ENCODE measurements around the gene ARL6.

The ARL6 gene, protein sequence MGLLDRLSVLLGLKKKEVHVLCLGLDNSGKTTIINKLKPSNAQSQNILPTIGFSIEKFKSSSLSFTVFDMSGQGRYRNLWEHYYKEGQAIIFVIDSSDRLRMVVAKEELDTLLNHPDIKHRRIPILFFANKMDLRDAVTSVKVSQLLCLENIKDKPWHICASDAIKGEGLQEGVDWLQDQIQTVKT

DNA sequence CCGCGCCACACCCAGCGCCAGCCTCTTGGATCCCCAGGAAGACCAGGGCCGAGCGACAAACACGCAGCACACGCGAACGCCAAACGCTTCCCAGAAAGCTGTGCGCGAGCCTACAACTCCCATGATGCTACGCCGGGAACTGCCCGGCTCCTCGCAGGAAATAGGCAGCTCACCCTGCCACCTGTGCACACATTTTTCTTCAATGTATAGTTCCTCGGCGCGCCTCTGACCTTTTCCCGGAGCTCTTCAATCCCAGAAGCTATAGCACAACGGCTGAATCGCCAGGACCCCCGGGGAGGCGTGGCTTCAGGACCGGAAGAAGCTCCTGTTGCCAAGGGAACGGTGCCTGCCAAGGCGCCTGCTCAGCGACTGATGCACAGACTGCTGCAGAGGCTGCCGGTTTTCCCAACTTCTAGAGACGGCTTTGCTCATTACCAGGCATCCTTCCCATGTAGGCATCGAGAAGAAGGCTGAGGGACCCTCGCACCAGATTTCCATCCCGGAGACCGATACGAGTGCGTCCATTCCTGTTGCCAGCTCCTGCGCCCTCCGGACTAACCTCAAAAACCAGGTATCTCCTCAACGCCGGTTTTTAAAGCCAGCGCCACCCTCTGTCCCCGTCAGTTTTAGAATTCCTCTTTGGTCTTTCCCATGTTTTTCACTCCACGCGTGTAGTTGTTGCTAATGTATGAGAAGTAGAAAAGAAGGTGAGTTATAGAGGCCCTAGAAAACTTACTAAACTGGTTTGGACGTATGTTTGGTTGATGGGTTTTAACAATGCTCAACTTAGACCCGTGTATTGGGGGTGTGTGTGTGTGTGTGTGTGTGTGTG is at the start of gene ARL6:
TSS of gene ARL6 (plus strand) at position 352 of the 832 bp plus-strand sequence. CDS start 3,350 bp downstream, outside the sequence.
- DNase-seq (ENCODE audit: low read depth): peak; percentile 83

DNA sequence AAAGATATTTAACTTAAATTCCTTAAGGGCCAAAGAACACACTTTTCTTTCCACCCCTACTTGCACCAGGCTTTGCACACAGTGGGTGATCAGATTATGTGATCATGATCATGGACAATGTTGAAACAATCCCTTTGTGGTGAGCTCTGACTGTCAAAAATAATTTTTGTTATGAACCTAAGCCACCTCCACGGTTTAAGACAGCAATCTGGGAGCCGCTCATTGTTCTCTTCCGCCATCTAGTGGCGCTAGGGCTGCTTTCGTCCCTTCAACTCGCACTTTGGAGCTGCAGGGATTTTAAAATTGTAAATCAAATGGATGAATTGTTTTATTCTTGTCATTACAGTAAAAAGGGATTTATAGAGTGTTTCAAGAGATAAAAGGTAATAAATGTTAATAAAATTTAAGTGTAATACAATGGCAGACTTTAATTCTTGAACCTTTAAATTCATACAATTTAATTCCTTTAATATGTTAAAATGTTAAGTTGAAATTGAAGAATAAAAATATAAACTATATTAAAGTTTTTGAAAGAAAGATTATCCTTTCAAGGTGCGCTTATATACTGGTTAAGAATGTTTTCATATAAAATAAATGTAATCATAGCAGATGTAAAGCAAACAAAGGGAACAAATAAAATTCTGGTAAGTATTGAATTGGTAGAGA is 45.3 kb upstream of the ARL6 start:
- DNase-seq (ENCODE audit: low read depth): peak; percentile 60

DNA sequence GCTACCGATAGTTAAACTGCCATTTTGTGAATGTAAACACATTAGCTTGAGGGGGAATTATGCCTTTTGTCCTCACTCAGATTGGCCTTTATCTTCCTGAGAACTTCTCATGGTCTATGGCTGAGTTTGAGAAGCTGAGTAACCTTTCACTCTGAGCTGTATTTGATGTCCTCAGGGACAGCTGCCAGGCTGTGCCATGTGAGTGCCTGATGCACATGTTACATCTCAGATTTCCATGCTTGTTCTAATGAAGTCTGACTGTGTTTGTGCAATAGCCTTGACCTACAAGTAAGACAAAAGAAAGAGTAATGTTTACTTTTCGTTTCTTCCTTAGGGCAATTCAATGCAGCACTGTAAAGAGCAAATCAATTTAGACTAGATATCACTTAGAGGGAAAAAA is 44.1 kb upstream of the ARL6 start:
- peak; percentile 2 for DNase-seq (ENCODE audit: low read depth)

DNA sequence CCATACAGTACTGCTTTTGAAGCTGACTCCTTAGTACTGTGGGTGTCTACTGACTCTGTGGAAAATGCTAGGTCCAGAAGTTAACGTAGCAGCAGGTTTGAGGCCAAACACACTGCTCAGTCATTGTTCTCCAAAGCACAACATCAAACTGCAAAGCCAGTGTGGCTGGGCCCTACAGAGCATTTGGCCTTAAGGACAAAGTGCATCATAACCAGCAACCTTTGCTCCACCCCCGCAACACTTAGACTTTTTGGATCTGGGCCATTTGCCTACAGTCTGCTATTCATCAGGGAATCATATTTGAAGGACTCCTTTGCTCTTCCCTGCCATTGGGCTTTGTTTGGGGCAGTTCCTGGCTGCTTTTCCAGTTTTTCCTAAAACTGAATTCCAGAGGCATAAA is 43.1 kb upstream of the ARL6 start:
- DNase-seq (ENCODE audit: low read depth): no peak

DNA sequence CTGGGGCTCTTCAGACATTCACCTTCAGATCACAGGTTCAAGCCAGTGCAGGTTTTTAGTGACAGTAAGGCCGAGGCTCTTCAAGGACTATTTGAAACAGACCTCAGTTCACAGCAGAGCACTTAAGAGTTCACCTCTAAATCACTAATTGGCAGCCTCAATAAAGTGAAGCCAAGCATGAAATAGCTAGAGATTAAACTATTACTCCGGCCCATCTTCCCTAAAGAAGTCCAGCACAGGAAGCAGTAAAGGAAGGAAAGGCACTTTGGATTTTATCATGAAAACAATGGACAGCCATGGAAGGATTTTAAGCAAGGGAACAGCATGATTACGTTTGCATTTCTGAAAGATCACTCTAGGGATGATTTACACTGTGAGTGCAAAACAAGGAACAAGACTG is 27.6 kb upstream of the ARL6 start:
- no peak for DNase-seq (ENCODE audit: low read depth)

DNA sequence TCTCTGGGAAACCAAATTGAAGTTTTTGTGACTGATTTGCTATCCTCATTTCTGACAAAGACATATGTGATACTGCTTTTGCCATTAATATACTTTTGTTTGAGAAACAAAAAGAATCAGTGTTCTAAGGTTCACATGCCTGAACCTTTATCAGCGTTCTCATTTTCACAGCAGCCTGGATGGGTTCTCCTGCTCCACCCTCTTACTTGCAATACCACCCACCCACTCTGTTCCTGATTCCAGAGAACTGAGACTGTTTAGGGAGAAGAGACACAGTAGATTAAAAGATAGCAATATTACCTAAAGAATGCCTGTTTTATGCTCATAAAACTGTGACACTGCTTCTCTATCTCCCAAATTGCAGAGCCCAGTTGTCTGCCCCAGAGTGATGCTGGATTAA is 25.8 kb upstream of the ARL6 start:
- no peak for DNase-seq (ENCODE audit: low read depth)

DNA sequence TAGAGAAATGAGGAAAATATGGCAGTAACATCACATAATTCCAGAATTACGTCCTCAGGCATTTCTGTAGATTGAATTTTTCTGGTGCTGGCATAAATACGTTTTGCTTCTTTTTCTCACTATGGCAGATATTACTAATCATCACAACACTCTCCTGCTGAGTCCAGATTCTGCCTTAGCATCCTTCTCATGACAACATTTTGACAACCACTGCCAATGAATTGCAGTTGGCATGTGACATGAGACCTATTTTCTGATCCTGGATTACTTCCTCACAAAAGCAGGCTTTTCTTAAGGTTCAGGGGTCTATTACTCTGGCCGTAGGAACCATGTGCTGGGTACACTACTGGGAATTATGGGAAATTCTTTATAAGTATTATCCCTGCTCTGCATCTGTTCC is 22.5 kb upstream of the ARL6 start:
- DNase-seq (ENCODE audit: low read depth): no peak

DNA sequence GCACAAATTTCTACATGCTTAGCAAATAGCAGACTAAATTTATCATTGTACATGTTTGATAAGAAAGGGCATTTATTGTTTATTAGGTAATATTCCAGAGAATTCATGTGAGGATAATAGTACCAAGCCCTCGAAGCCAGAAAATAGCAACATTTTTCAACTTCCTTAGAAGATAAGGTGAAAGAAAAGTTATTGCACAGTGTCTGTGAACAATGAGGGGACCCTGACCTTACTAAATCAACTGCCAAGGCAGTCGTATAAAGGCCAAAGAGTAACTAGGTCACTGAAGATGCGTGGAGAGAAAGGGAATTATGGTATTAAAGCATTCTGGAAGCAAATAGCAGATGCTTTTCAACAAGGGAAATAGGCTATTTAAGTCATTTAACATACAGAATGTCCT is 20.3 kb upstream of the ARL6 start:
- no peak for DNase-seq (ENCODE audit: low read depth)

DNA sequence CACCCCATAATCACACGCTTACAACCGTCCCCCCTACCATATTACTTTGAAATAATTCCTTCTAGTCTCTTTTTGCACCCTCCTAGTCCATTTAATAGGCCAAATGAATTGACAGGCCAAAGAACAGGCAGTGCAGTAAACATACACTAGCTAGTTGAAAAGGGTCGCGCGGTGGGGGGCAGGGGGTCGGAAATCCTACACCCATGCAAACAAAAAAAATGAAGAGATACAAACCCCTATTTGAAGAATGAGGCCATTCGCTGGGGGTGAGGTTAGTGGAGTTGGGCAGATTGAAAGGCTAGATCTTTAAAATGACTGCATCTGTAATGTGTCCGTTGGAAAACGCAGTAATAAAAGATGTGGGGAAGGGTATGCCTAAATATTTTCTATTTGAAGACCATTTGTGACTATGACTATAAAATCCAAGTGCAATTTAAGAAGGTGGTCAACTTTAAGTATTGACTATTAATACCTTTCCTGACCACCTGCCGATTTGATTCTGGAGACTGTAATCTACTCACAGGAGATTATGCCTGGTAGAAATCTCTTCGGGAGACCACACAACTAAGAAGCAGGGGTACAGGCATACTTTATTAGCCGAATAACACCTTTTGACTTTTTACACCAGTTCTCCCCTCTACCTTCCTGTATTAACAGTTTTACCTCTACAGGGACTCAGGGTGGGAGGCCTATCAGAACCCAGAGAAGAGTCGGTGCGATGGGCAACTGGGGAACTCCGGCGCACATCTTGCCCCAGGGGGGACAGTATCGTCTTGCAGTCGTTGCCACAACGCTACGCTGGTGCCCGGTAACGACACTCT is 762 bp upstream of the ARL6 start:
- DNase-seq (ENCODE audit: low read depth): no peak

DNA sequence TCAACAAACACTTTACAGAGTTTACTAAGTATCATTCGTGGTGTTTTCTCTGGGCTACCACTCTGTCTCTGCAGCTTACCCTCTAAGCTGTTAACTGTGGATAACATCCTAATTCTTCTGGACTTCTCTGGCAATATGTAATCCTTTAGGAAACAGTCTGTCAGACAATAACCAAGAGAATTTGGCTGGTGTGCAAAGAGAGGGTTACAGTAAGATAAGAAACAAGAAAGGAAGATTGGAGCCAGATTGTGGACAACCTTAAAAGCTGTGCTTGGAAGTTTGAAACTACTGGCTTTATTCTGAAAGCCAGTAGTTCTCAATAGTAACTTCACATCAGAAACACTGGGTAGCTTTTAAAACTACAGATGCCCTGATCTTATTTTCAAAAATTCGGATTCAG is 778 bp downstream of the ARL6 start:
- no peak for DNase-seq (ENCODE audit: low read depth)

DNA sequence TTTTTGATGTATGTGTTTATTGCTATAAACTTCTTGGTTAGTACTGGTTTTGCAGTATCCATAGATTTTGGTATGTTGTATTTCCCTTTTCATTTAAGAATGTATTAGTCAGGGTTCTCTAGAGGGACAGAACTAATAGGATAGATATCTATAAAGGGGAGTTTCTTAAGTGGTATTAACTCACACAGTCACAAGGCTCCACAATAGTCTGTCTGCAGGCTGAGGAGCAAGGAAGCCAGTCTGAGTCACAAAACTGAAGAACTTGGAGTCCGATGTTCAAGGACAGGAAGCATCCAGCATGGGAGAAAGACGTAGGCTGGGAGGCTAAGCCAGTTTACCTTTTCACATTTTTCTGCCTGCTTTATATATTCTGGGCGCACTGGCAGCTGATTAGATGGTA is 8.4 kb downstream of the ARL6 start:
- no peak for DNase-seq (ENCODE audit: low read depth)

DNA sequence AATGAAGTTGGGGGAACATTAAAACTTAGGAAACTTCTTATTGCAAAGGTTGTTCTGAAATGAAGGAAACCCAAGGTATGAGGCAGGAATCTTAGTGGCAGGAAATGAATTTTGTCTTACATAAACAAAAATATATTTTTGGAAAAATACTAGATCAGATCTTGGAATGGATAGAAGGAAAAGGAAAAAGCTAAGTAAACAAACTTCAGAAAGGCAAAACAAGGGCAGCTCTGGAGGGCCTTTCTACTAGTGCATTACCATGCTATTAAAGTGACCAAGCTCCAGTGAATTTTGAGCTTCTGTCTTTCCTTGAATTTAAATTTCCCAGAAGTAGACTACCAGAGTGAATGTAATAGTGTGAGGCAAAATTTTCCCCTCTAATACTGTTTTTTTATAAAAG is 13.6 kb downstream of the ARL6 start:
- no peak for DNase-seq (ENCODE audit: low read depth)

DNA sequence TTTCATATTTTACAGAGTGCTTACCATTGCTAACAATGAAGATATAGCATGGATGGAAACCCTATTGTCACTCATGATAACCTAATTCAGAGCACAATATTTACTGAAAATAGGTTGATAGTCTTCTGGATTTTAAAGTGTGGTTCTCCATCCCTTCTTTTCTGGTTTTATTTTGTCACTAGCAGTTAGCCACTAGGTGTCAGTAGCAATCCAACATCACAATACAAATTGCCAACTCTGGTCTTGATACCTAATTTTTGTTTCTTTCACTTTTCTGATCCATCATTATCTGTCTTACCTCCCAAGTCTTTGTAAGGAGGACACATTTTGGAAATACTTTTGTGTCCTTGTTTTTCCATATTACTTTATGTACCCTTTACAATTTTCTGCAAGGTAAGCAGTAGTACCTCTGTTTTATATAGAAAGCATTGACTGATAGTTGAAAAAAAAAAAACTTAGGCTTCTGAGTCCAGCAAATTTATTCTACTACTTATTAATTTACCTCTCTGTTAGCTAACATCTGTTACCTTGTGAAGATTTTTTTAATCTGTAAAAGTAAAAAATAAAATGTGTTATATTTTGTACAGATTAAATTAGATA is 29.0 kb downstream of the ARL6 start:
- DNase-seq (ENCODE audit: low read depth): peak; percentile 50

DNA sequence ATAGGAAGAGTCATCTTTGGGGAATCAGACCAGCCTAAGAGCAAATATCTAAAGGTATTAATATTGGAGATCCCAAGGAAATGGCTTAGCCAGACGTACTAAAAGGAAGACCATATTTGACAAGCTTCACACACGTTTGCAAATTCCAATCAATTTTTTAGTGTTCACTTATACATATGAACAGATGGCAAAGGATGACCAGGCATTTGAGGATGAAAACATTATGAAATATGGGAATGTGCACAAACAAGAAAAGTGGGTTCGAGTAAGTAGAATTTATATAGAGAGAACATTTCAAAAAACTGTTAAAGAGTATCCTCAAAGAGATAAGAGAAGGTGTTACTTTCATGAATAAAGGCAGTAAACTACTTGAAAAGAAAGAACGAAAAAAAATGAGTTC is 31.4 kb downstream of the ARL6 start:
- no peak for DNase-seq (ENCODE audit: low read depth)

DNA sequence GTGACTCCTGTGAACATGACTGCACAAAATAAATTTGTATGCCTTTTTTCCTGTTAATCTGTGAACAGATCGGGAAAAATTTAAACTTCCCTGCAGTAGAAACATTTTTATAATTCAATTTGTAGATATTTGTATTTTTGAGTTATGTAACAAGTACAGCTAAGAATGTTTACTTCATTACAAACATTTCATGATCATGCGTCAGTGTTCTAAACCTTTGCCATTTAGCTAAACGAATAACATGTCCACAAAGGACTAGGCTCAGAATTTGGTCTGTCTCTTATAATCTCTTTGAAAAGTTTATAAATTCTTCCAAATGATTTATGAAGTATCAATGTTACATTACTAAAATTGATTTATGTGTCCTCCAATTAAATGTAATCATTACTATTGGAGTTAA is 39.9 kb downstream of the ARL6 start:
- DNase-seq (ENCODE audit: low read depth): peak; percentile 5

DNA sequence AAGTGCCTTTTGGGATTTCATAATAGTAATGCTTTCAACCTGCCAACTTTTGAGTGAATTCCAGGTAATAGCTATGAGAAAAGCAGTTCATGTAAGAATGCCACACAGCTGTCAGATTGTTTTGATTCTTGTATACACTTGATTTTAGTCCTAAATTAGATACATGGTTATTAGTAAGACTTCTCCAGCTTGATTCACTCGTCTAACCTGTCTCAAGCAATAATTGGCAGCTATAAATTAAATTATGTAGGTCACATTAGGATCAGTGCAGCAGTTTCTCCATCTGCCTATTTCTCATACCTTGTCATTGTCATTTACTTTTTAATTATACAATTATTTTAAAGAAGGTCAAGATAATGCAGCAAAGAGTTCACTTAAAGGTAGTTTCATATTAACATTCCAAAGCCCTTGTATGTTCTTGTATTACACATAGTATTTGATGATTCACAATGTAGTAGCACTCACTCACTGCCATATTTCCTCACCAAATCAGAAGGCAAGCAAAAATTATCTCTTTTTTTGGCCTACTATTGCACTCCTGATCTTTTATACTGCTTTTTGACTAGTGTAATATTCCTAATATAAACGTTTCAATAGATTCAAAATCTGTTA is 46.3 kb downstream of the ARL6 start:
- DNase-seq (ENCODE audit: low read depth): peak; percentile 32

DNA sequence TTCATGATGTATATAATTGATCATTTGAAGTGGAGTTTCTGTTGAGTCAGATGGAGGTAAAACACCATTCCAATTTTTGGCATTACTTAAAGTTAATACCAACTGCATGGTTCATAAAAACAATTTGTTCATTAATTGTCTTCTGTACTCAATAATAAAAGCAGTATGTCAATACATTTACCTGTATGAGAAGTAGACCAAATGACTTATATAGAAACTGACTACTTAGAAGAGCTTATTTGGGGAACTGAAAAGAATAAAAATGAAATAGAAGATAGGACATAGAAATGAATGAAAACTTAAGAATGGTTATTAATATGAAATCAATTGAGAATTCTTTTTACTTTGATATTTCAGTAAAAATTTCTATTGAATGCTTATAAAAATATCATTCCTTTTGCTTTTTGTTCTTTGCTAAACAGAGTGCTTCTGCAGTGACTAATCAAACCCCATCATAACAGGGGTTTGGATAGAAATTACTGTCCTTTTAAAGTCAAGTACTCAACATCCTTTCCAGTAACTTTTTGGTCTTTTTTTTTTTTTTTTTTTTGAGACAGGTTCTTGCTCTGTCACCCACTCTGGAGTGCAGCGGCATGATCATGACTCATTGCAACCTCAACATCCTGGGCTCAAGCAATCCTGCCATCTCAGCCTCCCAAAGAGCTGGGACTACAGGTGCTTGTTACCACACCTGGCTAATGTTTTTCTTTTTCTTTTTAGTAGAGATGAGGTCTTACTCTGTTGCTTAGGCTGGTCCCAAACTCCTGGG is 50.8 kb downstream of the ARL6 start:
- no peak for DNase-seq (ENCODE audit: low read depth)

DNA sequence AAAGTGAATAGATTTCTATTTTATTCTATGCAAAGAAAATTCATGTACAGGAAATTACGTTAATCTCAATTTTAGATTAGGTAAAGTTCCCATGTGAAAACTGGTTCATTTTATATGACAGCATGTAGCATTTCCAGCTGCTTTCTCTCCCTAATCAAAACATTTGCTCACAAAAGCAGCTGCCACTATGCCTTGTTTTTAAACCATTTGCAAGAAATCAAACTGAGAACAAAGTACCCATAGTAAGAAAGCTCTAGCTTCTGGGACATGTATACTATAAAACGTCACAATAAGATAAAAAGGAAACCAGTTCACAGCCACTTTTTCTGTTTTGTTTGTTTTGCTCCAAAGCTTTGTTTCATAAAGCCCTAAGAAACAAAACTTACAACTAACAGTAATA is 52.3 kb downstream of the ARL6 start:
- DNase-seq (ENCODE audit: low read depth): no peak

DNA sequence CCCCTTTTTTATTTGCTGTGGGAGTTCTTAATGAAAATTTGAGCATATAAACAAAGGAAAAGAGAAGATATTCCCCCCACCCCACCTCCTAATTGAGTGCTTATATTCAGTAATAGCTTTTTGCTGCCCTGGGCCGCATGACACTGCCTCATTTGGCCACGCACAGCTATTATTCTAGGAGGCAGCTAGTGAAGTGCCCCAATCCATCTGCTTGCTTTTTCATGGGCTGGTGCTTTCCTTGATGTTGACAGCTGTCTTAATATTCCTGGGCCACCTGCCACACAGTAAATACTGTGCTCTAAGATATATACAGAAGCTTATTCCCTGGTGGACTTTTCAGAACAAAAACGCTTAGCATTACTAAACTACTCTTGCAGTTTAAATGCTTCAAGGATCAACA is 53.4 kb downstream of the ARL6 start:
- no peak for DNase-seq (ENCODE audit: low read depth)

DNA sequence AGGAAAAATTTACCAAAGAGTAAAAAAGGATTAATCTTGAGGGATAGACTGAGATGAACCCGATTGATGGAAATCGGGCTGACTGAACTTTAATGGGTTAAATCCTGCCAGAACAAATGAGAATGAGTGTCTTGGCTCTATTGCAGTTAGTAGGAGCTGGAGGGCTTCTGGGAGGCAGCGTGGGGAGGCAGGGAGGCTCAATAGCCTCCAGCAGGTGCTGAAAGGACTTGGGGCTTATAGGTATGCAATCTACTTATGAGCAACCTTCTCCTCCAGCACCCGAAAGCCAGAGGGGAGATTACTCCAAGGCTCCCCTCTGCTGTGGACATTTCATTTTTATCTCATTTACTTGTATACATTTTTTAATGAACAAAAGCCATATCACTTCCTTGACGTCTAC is 56.2 kb downstream of the ARL6 start:
- no peak for DNase-seq (ENCODE audit: low read depth)

DNA sequence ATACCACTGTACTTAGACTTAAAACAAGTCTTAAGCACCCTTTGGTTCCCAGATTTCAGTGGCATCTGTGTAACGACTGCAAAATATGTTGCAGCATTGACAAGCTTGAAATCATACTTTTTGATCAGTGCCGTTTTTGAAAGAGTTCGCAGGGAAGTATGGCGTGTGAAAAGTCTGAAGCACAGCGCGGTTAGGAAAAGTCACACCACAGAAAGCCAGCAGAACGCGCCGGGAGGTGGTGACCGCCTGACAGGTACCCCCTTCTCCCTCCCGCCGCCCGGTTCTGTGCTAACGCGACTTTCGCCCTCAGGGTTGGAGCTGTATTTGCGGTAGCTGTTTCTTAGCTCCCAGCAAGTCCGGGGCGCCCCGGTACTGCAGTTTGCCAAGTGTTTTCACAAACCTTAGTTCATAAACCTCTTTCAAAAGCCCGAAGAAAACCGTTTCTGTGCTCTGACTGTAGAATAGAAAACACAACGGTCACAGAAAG is 56.8 kb downstream of the ARL6 start:
- peak; percentile 57 for DNase-seq (ENCODE audit: low read depth)
